Measurements from ENCODE around the gene SCRN1. TPM values are rescaled to one million over a fixed set of nuclear protein-coding genes. Genes with fewer than 3 reads are reported as not detected.

Gene SCRN1
- total and polyA plus RNA-seq, 2 of the 13 experiments (the other 11 are each of a cell fraction or from before 2014, with no cell fraction given), result 43.2 to 49.8 TPM

- TF ChIP-seq PRDM15 (CRISPR knock-in tag; IDR thresholded peaks at IDR 0.05), result 0 out of 2 replicates have a peak, but pooled peaks have one; percentile 27
- no peak for TF ChIP-seq ZMAT3 (CRISPR knock-in tag; conservative IDR thresholded peaks at IDR 0.05)
- TF ChIP-seq JUN (CRISPR knock-in tag; IDR thresholded peaks at IDR 0.05), result no peak
- TF ChIP-seq MXD4 (CRISPR knock-in tag; IDR thresholded peaks at IDR 0.05), result 0 out of 2 replicates have a peak, but pooled peaks have one; percentile 27
- TF ChIP-seq ZNF816 (CRISPR knock-in tag; IDR thresholded peaks at IDR 0.05; ENCODE audit: borderline replicate concordance), result peak; percentile 61; the same call in 1 of the 2 replicates
- TF ChIP-seq EP300 (IDR thresholded peaks at IDR 0.05; ENCODE audit: low read depth in 2 of 2, low read length in 2 of 2), result no peak
- TF ChIP-seq EP300 (CRISPR knock-in tag; IDR thresholded peaks at IDR 0.05; ENCODE audit: borderline replicate concordance), result 0 out of 2 replicates have a peak, but pooled peaks have one; percentile 13
- TF ChIP-seq ZNF30 (CRISPR knock-in tag; IDR thresholded peaks at IDR 0.05), result peak; percentile 78; the same call in 1 of the 2 replicates
- TF ChIP-seq NCOA2 (CRISPR knock-in tag; IDR thresholded peaks at IDR 0.05), result no peak
- TF ChIP-seq KMT2A (CRISPR knock-in tag; IDR thresholded peaks at IDR 0.05), result peak; percentile 64; the same call in 1 of the 2 replicates
- no peak for TF ChIP-seq ZBTB7A (CRISPR knock-in tag; IDR thresholded peaks at IDR 0.05)
- TF ChIP-seq ZNF18 (CRISPR knock-in tag; IDR thresholded peaks at IDR 0.05; ENCODE audit: insufficient replicate concordance), result no peak
- 0 out of 2 replicates have a peak, but pooled peaks have one; percentile 20 for TF ChIP-seq MYC (CRISPR knock-in tag; IDR thresholded peaks at IDR 0.05; ENCODE audit: borderline replicate concordance)
- no peak for TF ChIP-seq DPF2 (CRISPR knock-in tag; IDR thresholded peaks at IDR 0.05; ENCODE audit: borderline replicate concordance, low read depth)
- peak; percentile 72; the same call in 1 of the 2 replicates for TF ChIP-seq ZNF33A (CRISPR knock-in tag; IDR thresholded peaks at IDR 0.05; ENCODE audit: borderline replicate concordance)
- TF ChIP-seq GFI1 (CRISPR knock-in tag; IDR thresholded peaks at IDR 0.05; ENCODE audit: borderline replicate concordance), result no peak
- no peak for TF ChIP-seq LRRFIP1 (CRISPR knock-in tag; conservative IDR thresholded peaks at IDR 0.05)
- TF ChIP-seq ZFX (CRISPR knock-in tag; IDR thresholded peaks at IDR 0.05; ENCODE audit: low read depth), result peak; percentile 46
- no peak for TF ChIP-seq NONO (IDR thresholded peaks at IDR 0.05)
- TF ChIP-seq NONO (CRISPR knock-in tag; conservative IDR thresholded peaks at IDR 0.05), result 0 out of 2 replicates have a peak, but pooled peaks have one; percentile 22
- TF ChIP-seq AGO2 (optimal IDR thresholded peaks at IDR 0.05; ENCODE audit: low read depth, low read length), result peak; percentile 74
- peak; percentile 80 for TF ChIP-seq RBFOX2 (IDR thresholded peaks at IDR 0.05; ENCODE audit: low read depth, low read length)
Measured at GRCh38 chr7:29988424-29989256, 961 bp downstream of the SCRN1 start (continued).

All from HepG2 (cell line).